Neural cell (in vitro differentiated cells): ENCODE data around the gene CCDC174. TPM values are rescaled to one million over a fixed set of nuclear protein-coding genes. Genes with fewer than 3 reads are reported as not detected.

Source experiments
- H2AFZ ChIP-seq: fragments of 200-600, 300-800 bp; sonication (generic), shearing (Covaris generic); 2 replicates; pipeline ENCODE4 v1.6.0; 2014; ENCODE audit warnings: low read depth, mild to moderate bottlenecking, antibody characterized with exemption, low read length, moderate library complexity
- H3F3A ChIP-seq: fragments of 200-600 bp; shearing (Covaris generic); 2 replicates; pipeline ENCODE4 v1.6.1; 2016; ENCODE audit warnings: mild to moderate bottlenecking, moderate library complexity, mixed read lengths, antibody characterized with exemption, low read length; ENCODE audit not compliant: insufficient read depth, poor library complexity, severe bottlenecking
- H3K27ac ChIP-seq: fragments of 200-600, 300-800 bp; sonication (generic), shearing (Covaris generic); 2 replicates; pipeline ENCODE4 v1.5.1; 2014; ENCODE audit warnings: mild to moderate bottlenecking, low read length, moderate library complexity
- H3K27me3 ChIP-seq: fragments of 300-800, 200-600 bp; sonication (generic), shearing (Covaris generic); 2 replicates; pipeline ENCODE4 v1.6.0; 2014; ENCODE audit warnings: mild to moderate bottlenecking, low read depth, low read length, moderate library complexity; ENCODE audit not compliant: insufficient read depth
- H3K36me3 ChIP-seq: fragments of 300-800, 200-600 bp; sonication (generic), shearing (Covaris generic); 2 replicates; pipeline ENCODE4 v1.5.1; 2014; ENCODE audit warnings: mild to moderate bottlenecking, antibody characterized with exemption, low read length, moderate library complexity; ENCODE audit not compliant: insufficient read depth
- H3K4me2 ChIP-seq: fragments of 300-800, 200-600 bp; sonication (generic), shearing (Covaris generic); 2 replicates; pipeline ENCODE4 v1.6.0; 2014; ENCODE audit warnings: mild to moderate bottlenecking, low read length
- H3K4me3 ChIP-seq: fragments of 300-800, 200-600 bp; sonication (generic), shearing (Covaris generic); 2 replicates; pipeline ENCODE4 v1.5.1; 2014; ENCODE audit warnings: mild to moderate bottlenecking, low read length, moderate library complexity
- H3K79me2 ChIP-seq: fragments of 200-600 bp; shearing (Covaris generic); replicated peaks from 2 replicates; pipeline ENCODE4 v1.6.0; 2014; ENCODE audit warnings: mild to moderate bottlenecking, low read length, moderate library complexity; ENCODE audit not compliant: insufficient read depth
- H3K9ac ChIP-seq: fragments of 300-800, 200-600 bp; sonication (generic), shearing (Covaris generic); 2 replicates; pipeline ENCODE4 v1.6.1; 2016; ENCODE audit warnings: mild to moderate bottlenecking, low read length, mixed read lengths
- H3K9me2 ChIP-seq: fragments of 200-600 bp; shearing (Covaris generic); 2 replicates; pipeline ENCODE4 v1.6.1; 2016; ENCODE audit warnings: mild to moderate bottlenecking, low read length, mixed read lengths; ENCODE audit not compliant: insufficient read depth
- H3K9me3 ChIP-seq: fragments of 200-600, 300-800 bp; sonication (generic), shearing (Covaris generic); 2 replicates; pipeline ENCODE4 v1.6.1; 2016; ENCODE audit warnings: mild to moderate bottlenecking, mixed run types, low read length, moderate library complexity, mixed read lengths
- H4K20me1 ChIP-seq: fragments of 200-600 bp; shearing (Covaris generic); 2 replicates; pipeline ENCODE4 v1.6.1; 2016; ENCODE audit warnings: mild to moderate bottlenecking, mixed run types; ENCODE audit not compliant: insufficient read depth
- EP300 ChIP-seq: fragments of 450-650 bp; conservative IDR thresholded peaks from 2 replicates; pipeline ENCODE4 v1.6.1; 2014; ENCODE audit warnings: antibody characterized with exemption, mild to moderate bottlenecking, moderate library complexity; ENCODE audit not compliant: poor library complexity, severe bottlenecking
- EZH2 ChIP-seq: fragments of 200-600, 300-800 bp; shearing (Covaris generic), sonication (generic); IDR thresholded peaks from 2 replicates; pipeline ENCODE4 v1.6.1; 2014; ENCODE audit warnings: antibody characterized with exemption, low read length, borderline replicate concordance, mild to moderate bottlenecking; ENCODE audit not compliant: insufficient read depth, poor library complexity, severe bottlenecking
- MXI1 ChIP-seq: fragments of 450-650 bp; conservative IDR thresholded peaks from 2 replicates; pipeline ENCODE4 v1.6.1; 2014; ENCODE audit warnings: antibody characterized with exemption, mild to moderate bottlenecking; ENCODE audit not compliant: poor library complexity, severe bottlenecking
- POLR2AphosphoS5 ChIP-seq: IDR thresholded peaks from 2 replicates; pipeline ENCODE4 v1.6.1; 2012
- RAD21 ChIP-seq: fragments of 450-650 bp; conservative IDR thresholded peaks from 2 replicates; pipeline ENCODE4 v1.6.1; 2014; ENCODE audit warnings: antibody characterized with exemption, mild to moderate bottlenecking, moderate library complexity
- SMC3 ChIP-seq: fragments of 450-650 bp; conservative IDR thresholded peaks from 2 replicates; pipeline ENCODE4 v1.6.1; 2014; ENCODE audit warnings: antibody characterized with exemption, mild to moderate bottlenecking, moderate library complexity; ENCODE audit not compliant: poor library complexity
- TAF1 ChIP-seq: IDR thresholded peaks from 2 replicates; pipeline ENCODE4 v1.6.1; 2012; ENCODE audit warnings: low read depth
- polyA plus RNA-seq: library from polyadenylated mRNA; depleted of rRNA; stranded (reverse); fragments of >200 nt; gene quantifications from 2 replicates; pipeline ENCODE4 v1.2.3, GENCODE V29; 2014
- TF ChIP-seq, protein P1 (sequence below): fragments of 450-650 bp; IDR thresholded peaks from 2 replicates; pipeline ENCODE4 v1.5.1; 2014; ENCODE audit warnings: antibody characterized with exemption, mild to moderate bottlenecking, moderate library complexity; ENCODE audit not compliant: poor library complexity, severe bottlenecking
- TF ChIP-seq, protein P2 (sequence below): IDR thresholded peaks from 2 replicates; pipeline ENCODE4 v1.6.1; 2012; ENCODE audit warnings: borderline replicate concordance

CCDC174 gene
- polyA plus RNA-seq, 1 donor from 2014 or later, result 18.0 TPM

DNA sequence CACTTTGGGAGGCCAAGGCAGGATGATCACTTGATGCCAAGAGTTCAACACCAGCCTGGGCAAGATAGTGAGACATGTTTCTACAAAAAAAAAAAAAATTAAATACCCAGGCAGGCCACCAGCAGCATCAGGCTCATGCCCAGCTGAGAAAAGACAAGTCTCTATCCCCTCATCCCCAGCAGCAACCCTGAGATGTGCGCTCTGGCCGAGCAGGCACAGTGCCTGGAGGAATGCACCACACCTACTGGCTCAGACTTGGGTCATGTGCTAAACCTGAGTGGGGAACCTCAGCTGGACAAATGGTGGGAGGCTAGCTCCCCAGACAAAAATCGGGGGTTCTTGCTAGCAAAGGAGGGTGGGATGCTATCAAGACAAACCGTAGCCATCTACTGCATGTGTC is 10.2 kb upstream of the CCDC174 start:
- H3F3A ChIP-seq, result no peaks in the 10 kb centered on the region
- no peak for TF ChIP-seq RAD21
- TF ChIP-seq, protein P1, sequence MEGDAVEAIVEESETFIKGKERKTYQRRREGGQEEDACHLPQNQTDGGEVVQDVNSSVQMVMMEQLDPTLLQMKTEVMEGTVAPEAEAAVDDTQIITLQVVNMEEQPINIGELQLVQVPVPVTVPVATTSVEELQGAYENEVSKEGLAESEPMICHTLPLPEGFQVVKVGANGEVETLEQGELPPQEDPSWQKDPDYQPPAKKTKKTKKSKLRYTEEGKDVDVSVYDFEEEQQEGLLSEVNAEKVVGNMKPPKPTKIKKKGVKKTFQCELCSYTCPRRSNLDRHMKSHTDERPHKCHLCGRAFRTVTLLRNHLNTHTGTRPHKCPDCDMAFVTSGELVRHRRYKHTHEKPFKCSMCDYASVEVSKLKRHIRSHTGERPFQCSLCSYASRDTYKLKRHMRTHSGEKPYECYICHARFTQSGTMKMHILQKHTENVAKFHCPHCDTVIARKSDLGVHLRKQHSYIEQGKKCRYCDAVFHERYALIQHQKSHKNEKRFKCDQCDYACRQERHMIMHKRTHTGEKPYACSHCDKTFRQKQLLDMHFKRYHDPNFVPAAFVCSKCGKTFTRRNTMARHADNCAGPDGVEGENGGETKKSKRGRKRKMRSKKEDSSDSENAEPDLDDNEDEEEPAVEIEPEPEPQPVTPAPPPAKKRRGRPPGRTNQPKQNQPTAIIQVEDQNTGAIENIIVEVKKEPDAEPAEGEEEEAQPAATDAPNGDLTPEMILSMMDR, result no peak
- no peak for TF ChIP-seq POLR2AphosphoS5
- TF ChIP-seq, protein P2, sequence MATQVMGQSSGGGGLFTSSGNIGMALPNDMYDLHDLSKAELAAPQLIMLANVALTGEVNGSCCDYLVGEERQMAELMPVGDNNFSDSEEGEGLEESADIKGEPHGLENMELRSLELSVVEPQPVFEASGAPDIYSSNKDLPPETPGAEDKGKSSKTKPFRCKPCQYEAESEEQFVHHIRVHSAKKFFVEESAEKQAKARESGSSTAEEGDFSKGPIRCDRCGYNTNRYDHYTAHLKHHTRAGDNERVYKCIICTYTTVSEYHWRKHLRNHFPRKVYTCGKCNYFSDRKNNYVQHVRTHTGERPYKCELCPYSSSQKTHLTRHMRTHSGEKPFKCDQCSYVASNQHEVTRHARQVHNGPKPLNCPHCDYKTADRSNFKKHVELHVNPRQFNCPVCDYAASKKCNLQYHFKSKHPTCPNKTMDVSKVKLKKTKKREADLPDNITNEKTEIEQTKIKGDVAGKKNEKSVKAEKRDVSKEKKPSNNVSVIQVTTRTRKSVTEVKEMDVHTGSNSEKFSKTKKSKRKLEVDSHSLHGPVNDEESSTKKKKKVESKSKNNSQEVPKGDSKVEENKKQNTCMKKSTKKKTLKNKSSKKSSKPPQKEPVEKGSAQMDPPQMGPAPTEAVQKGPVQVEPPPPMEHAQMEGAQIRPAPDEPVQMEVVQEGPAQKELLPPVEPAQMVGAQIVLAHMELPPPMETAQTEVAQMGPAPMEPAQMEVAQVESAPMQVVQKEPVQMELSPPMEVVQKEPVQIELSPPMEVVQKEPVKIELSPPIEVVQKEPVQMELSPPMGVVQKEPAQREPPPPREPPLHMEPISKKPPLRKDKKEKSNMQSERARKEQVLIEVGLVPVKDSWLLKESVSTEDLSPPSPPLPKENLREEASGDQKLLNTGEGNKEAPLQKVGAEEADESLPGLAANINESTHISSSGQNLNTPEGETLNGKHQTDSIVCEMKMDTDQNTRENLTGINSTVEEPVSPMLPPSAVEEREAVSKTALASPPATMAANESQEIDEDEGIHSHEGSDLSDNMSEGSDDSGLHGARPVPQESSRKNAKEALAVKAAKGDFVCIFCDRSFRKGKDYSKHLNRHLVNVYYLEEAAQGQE, result no peak
- no peak for TF ChIP-seq EP300
- TF ChIP-seq SMC3, result no peak
- no peak for TF ChIP-seq EZH2
- TF ChIP-seq TAF1, result no peak
- no peak for TF ChIP-seq MXI1
- H3K79me2 ChIP-seq, result no peaks in the 10 kb centered on the region
- H3K9me3 ChIP-seq, result no peaks in the 10 kb centered on the region
- H3K9me2 ChIP-seq, result no peaks in the 10 kb centered on the region
- no peak overlapping the region for H3K27ac ChIP-seq
- no peaks in the 10 kb centered on the region for H4K20me1 ChIP-seq
- no peaks in the 10 kb centered on the region for H3K36me3 ChIP-seq
- no peak overlapping the region for H3K4me3 ChIP-seq
- H3K27me3 ChIP-seq, result no peaks in the 10 kb centered on the region
- no peak overlapping the region for H2AFZ ChIP-seq
- no peak overlapping the region for H3K4me2 ChIP-seq
- no peak overlapping the region for H3K9ac ChIP-seq

DNA sequence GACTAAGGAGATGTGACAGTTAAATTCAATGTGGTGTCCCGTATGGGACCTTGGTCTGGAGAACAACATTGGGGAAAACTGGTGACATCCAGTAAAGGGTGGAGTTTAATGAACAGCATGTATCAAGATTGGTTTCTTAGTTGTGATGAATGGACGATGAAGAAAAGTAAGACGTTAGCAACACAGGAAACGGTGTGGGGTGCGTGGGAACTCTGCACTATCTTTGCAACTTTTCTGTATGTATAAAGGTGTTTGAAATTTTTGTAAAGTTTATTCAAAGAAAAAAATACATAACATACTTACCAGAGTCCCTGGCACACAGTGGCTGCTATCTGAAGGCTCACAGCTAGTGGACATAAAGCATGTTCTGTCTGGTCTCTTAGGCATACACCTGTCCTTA is 6.1 kb upstream of the CCDC174 start:
- no peaks in the 10 kb centered on the region for H3K36me3 ChIP-seq
- H3K79me2 ChIP-seq, result no peaks in the 10 kb centered on the region
- H3K4me2 ChIP-seq, result no peak overlapping the region
- no peak overlapping the region for H2AFZ ChIP-seq
- H3K9me3 ChIP-seq, result no peaks in the 10 kb centered on the region
- H3K4me3 ChIP-seq, result no peak overlapping the region
- TF ChIP-seq MXI1 (no peak), POLR2AphosphoS5 (no peak), EZH2 (no peak), SMC3 (no peak), RAD21 (no peak), TAF1 (no peak), EP300 (no peak)
- TF ChIP-seq, protein P2, result no peak
- TF ChIP-seq, protein P1, result no peak
- H3K9ac ChIP-seq, result no peak overlapping the region
- no peaks in the 10 kb centered on the region for H4K20me1 ChIP-seq
- peaks cover 4% of the 10 kb centered on the region for H3F3A ChIP-seq
- H3K27ac ChIP-seq, result no peak overlapping the region
- no peaks in the 10 kb centered on the region for H3K27me3 ChIP-seq
- H3K9me2 ChIP-seq, result no peaks in the 10 kb centered on the region
